ENCODE measurements around the gene P4HB.
"Not testable (repeated sequence)": the region's sequence is repeated elsewhere in the genome, so short reads cannot be mapped to it uniquely, and the experiment has no call there.

P4HB gene

DNA sequence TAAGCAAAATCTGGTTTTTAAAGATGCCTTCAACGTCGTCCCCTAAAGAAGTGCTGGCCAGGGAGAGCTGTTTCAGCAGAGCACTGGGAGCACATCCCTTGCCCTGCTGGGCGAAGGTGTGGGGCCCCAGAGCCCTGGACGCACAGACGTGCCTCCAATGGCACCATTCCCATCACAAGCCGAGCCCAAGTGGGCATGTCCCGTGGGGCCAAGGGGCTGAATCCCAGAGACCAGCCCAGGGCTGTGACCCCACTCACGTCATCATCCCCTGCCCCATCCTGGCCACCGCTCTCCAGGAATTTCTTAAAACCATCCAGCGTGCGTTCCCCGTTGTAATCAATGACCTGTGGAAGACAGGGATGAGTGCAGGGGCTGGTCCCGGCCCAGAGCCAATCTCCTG is 15.4 kb downstream of the P4HB start:
- no peak for FAIRE-seq

DNA sequence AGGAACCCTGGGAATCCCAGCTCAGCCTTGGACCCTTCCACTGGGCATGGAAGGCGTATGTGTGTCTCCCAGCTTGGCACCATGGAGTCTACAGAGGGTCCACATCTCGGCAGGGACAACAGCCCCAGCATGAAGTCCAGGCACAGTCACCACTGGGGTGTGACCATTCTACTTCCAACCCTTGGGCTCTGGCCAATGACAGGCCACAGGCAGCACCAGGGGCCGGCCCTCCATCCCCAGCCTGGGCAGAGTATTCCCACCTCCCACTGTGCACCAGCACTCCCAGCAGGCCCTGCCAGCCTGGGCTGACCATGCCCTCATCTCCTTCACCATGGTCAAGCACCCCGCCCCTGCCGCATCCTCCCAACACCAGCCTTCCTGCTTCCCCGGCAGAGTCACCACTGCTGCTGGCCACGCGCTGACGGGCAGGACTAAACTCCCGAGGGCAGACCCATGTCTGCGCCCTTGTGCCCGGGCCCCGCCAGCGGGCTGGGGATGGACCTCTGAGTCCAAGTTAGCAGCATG is 15.9 kb downstream of the P4HB start:
- FAIRE-seq = no peak

DNA sequence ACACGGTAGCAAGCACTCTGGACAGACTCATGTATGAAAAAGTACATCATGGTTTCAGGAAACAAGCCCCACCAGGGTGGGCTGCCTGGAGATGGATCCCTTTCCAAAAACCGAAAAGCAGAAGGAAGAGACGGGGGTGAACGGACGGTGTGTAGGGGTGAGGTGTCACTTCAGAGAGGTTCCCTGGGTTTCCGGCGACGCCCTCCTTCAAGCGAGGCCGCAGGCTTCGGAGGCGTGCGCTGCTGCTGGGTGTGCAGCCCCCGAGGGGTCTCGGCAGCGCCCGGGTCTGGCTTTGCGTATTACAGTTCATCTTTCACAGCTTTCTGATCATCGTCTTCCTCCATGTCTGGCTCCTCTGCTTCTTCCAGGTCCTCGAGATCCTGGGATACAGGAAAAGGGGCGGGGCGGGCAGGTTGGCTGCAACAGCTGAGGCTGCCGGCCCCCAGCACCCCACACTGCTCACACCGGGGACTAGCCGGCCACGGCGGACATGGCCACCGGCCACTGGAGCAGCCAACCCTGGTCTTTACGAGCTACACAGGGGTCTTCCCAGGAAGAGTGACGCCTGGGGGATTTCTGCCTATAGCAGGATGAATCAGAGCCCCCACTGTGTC is 16.5 kb downstream of the P4HB start:
- no peak for FAIRE-seq

DNA sequence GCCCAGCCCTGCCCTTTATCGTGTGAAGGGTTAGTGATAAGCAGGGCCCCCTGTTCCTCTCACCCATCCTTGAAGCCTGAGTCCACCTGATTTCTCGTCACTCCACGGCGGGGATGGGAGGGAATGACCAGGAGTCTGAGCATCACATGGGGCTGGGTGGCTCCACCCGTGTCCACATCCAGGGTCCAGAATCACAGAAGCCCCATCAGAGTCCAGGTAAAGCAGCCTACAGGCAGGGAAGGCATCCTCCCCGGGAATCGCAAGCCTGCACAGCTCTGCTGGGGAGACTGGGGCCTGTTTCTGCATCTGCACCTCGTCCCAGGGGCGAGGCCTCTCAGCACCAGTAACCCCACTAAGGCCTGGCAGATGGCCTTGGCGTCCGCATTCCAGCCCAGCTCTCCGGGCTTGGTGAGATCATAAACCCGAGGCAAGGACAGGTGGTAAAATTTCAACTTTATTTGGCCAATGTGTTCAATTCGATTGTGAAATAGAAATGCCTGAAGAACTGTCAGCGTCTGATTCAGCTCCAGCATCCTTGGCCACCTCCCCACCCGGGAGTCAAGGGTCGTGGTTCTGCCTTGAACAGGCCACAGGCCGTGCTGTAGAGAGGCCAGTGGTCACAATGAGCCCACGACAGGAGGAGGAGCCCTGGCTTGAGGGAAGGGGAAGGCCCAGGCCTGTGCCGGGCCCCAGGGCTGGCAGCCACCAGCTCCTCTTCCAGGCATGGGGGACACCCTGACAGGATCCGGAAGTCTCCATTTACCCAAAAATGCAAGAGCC is 17.4 kb downstream of the P4HB start:
- FAIRE-seq = no peak

DNA sequence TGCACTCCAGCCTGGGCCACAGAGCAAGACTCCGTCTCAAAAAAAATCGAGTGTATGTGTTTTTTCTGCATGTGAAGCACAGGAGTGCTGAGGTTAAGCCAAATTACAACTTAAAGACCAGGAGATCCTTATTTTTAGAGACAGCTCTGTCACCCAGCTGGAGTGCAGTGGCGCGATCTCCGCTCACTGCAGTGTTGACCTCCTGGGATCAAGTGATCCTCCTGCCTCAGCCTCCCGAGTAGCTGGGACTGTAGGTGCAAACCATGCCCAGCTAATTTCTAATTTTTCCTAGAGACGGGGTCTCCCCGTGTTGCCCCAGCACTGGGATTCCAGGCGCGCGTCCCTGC is 18.0 kb downstream of the P4HB start:
- FAIRE-seq = no peak

DNA sequence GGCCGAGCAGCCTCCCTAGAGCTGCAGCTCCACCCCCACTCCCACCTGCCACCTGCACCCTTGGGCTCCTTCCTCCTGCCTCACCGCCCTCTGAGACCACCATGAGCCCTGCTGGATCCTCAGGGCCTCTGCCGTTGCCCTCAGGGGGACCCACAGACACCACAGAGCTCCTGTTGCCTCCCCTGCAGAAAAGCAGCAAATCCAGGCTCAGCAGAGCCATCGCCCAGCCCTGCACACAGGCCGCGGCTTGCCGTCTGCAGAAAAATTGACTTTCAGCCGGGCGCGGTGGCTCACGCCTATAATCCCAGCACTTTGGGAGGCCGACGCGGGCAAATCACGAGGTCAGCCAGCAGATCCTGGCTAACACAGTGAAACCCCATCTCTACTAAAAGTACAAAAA is 18.5 kb downstream of the P4HB start:
- FAIRE-seq = no peak

GRCh38 chr17:81840826-81841778 is 19.2 kb downstream of the P4HB start:
- FAIRE-seq = no peak

- FAIRE-seq = not testable (repeated sequence)
Observed at GRCh38 chr17:81840059-81840458, 20.3 kb downstream of the P4HB start.

GRCh38 chr17:81839301-81839700 is 21.0 kb downstream of the P4HB start:
- no peak for FAIRE-seq

- no peak for FAIRE-seq
Observed at GRCh38 chr17:81838753-81839255, 21.5 kb downstream of the P4HB start.

GRCh38 chr17:81837641-81838040 is 22.7 kb downstream of the P4HB start:
- FAIRE-seq = no peak

- FAIRE-seq = no peak
Observed at GRCh38 chr17:81834831-81835267, 25.5 kb downstream of the P4HB start, which contains the start of gene PPP1R27. Gene PPP1R27, minus strand, starts transcription at chr17:81835050. Its CDS starts 97 bp downstream, at chr17:81834953.

DNA sequence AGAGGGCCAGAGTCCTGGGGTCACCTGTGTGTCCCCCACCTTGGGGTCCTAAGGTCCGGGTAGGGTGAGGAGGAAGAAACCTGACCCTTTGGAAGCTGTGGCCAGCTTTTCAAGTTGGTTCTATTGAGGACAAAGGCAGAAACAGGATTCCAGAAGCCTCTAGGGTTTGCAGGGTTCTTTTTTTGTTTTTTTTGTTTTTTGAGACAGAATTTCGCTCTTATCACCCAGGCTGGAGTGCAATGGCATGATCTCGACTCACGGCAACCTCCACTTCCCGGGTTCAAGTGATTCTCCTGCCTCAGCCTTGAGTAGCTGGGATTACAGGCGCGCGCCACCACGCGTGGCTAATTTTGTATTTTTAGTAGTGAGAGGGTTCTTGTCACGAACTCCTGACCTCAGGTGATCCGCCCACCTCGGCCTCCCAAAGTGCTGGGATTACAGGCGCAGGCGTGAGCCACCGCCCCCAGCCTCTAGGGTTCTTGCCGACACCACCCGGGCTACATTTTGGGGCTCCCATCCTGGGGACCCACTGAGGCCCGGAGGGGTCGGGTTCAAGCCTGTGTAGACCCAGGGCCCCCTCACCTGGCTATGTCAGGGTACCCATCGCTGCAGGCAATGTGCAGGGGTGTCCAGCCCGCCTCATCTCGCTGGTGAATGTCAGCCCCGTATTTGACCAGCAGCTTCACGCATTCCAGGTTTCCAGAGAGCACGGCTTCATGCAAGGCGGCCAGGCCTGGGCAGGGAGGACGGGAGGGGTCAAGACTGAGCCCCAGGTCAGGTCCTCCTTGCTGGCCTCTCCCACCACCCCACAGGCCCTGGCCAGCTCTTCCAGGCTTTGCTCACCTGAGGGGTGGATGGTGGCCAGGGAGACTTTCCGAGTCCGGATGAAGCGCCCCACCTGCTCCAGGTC is 26.2 kb downstream of the P4HB start:
- no peak for FAIRE-seq

DNA sequence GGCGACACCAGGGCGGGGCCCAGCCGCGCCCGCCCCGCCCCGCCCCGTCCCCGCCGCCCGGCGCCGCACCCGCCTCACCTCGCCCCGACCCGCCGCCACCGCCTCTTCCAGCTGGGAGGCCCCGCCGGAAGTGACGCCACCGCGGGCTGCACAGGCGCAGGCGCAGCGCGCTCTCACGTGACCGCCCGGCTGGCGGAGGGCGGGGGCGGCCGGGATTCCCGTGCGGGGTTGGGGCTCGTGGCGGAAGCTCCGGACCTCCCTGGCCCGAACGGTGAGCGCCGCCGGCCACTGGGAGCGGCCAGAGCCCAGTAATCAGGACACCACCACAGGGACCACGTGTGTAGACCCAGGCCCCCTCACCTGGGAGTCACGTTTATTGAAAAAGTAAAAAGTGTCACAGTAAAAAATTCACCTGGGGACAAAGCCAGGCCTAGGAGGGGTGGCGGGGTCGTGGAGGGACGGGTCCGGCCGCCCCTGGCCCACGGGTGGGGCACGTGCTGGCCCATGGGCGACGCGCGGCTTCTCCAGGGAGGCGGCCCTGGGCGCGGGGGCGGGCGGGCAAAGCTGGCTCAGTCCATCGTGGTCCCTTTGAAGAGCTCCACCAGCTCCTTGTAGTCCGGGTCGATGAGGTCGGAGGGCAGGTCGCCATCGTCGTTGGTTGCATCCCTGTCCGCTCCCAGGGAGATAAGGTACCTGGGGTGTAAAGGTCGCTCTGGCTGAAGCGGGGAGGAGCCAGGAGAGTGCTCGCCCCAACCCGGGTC is 27.0 kb downstream of the P4HB start, which contains the start of gene MCRIP1:
Gene MCRIP1, minus strand, starts transcription at position 132 of the 761 bp plus-strand sequence. CDS start 8,785 bp downstream, outside the sequence.
- no peak for FAIRE-seq

DNA sequence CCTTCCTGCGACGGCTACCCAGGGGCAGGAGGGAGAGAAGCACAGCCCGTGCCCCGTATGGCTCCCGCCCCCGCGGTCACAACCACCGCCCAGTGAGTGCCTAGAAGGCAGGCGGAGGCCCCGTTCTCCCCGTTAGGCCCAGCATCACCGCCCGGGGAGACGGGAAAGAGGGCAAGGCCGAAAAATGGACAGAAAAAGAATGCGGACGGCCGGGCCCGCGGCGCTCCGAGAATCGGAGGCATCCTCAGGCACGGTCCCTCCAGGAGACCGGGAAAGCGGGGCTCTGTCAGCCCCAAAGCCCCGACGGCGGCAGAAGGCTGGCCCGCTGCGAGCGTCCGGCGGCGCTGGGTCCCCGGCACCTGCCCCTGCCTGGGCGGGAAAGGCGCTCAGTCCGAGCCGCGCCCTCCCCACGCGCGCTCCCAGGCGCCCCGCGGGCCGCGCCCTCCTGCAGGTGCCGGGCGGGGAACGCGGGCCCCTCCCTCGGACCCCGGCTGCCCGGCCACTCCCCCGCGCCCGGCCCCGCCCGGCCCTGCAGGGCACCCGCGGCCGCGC is 27.7 kb downstream of the P4HB start:
- FAIRE-seq = no peak

GRCh38 chr17:81831957-81832607 is 28.3 kb downstream of the P4HB start:
- no peak for FAIRE-seq

DNA sequence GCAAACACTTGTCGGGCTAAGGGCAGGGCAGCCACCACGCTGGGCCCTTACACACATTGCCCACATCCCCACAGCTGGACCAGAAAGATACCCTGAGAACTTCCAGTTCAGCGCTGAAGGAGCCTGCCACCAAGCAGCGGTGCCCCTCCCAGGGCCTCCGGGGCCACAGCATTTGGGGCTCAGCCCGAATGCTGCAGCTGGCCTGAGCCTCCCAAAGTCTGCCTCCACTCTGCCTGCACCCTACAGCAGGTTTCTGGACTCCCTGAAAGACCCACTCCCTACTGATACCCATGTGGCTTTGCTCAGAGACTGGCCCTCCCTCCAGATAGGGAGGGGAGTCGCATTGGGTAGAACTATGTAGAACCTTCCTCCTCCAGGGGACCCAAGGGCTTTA is 28.8 kb downstream of the P4HB start:
- no peak for FAIRE-seq

DNA sequence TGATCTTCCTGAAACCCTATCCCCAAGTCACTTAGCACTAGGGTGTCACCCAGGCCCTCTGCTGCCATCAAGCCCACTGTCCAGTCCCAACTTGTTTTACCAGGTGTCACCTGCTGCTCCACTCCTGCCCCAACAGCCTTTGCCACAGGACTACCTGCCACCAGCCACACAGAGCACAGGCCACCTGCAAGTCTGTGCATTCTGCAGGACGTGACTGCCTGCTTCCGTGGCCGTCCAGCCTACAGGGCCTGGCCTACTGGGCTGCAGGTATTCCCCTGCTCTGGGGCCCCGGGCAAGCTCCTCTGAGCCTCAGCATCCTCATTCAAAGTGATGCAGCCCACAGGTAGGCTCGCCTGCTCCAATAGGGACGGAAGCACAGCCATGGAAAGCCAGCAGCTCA is 30.5 kb downstream of the P4HB start:
- FAIRE-seq = no peak

GRCh38 chr17:81828656-81829055 is 31.7 kb downstream of the P4HB start:
- no peak for FAIRE-seq

GRCh38 chr17:81825841-81826466 is 34.4 kb downstream of the P4HB start:
- FAIRE-seq = no peak

Data from A204.1 (cell line).